Stimulated activated CD4-positive, alpha-beta T cell treated with anti-CD3 and anti-CD28 coated beads, Interleukin-12 subunit alpha, Interleukin-12 subunit beta, amount 100 ng/mL, for 24 hours (primary cell): ENCODE data around the gene IFI35.
"Not testable (repeated sequence)": the region's sequence is repeated elsewhere in the genome, so short reads cannot be mapped to it uniquely, and the experiment has no call there.

Source experiments
- DNase-seq, 2 experiments: peaks; one replicate each; pipeline ENCODE4 v3.0.0-alpha.2; 2020; ENCODE audit warnings: low read depth in 2 of 2

The IFI35 gene

GRCh38 chr17:42997984-42998938, 8.3 kb upstream of the IFI35 start, which contains the start of gene RPL27:
Gene RPL27, plus strand, starts transcription at chr17:42998419. Its CDS starts 332 bp downstream, at chr17:42998751.
- peak; percentile 95 to 96 for DNase-seq

DNA sequence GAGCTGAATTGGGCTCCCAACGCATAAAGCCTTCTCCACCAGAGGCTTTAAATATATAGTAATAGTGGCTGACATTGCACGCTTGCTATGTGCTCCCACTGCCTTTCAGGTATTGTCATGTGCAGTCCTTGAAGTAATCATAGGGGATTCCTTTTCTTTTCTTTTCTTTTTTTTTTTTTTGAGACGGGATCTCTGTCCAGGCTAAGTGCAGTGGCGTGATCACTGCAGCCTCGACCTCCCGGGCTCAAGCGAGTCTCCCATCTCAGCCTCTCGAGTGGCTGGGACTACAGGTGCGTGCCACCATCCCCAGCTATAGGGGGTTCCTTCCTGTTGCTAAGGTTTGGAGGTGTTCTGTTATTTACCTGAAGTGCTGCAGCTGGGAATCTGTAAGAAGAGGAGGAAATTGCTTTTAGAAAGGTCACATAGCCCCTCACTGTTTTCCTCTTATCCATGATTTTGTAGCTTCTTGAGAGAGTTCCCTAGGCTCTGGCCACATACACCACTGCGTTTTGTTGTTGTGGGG, 7.5 kb upstream of the IFI35 start:
- DNase-seq: no peak

DNA sequence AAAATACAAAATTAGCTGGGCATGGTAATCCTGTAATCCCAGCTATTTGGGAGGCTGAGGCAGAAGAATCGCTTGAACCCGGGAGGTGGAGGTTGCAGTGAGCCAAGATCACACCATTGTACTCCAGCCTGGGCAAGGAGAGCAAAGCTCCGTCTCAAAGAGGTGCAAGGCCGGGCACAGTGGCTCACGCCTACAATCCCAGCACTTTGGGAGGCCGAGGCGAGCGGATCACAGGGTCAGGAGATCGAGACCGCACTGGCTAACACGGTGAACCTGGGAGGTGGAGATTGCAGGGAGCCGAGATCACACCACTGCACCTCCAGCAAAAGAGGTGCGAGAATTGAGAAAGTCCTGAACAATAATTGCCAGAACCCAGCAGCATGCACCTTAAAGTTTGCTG, 5.7 kb upstream of the IFI35 start:
- DNase-seq: not testable (repeated sequence)

- no peak for DNase-seq
These were observed 2.9 kb upstream of the IFI35 start for GRCh38 chr17:43003542-43004172.

- no peak for DNase-seq
These were observed 4.2 kb downstream of the IFI35 start for GRCh38 chr17:43010667-43011308.

DNA sequence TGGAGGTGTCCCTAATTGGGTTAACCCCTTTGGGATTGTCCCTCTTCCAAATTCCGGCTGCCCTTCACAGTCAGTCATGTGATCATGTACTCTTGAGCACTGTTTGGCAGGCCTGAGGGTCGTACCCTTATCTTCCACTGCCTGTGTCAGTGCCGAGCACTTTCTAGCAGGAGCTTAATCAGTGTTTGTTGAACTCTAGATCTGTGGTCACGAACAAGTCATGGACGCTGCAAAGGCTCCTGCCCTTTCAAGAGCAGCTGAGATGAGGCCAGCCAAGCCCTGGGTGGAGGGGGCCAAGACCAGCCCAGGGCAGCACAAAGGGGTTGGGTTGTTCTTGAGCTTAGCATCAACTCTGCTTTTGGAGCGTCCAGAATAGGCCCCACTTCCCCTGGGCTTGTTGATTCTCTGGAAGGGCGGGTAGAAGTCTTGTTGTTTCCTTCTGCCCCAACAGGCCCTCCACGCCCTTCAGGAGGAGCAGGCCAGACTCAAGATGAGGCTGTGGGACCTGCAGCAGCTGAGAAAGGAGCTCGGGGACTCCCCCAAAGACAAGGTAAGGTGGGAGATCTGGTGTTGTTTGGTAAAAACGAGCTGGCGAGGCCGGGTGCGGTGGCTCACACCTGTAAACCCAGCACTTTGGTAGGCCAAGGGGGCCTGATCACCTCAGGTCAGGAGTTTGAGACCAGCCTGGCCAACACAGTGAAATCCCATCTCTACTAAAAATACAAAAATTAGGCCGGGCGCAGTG, 5.3 kb downstream of the IFI35 start:
- no peak for DNase-seq

- no peak for DNase-seq
These were observed 6.7 kb downstream of the IFI35 start for GRCh38 chr17:43013296-43013695.

DNA sequence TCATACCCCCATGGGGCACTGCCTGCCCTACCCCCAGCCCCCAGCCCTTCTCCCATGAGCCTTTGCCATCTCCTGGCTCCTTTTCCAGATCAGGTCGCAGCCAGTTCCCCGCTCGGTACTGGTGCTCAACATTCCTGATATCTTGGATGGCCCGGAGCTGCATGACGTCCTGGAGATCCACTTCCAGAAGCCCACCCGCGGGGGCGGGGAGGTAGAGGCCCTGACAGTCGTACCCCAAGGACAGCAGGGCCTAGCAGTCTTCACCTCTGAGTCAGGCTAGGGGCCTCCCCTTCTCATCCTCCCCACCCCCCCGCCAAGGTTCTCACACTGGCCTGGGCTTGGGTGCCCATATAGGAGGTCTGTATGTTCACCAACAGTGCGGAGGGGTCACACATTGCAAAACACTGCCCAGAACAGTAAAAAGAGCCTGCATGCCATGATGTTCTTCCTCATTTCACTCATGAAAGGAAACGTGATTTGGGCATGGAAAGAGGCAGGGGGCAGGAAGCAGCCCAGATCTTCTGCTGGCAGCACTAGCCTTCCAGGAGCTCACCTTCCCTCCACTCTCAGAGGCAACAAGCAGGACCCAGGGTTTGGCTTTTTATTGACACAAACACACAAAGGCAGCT, 7.5 kb downstream of the IFI35 start:
- no peak for DNase-seq

GRCh38 chr17:43014649-43015542, 8.3 kb downstream of the IFI35 start:
- DNase-seq: no peak

GRCh38 chr17:43015579-43015978, 9.0 kb downstream of the IFI35 start:
- no peak for DNase-seq

- DNase-seq: no peak
These were observed 9.6 kb downstream of the IFI35 start for GRCh38 chr17:43016216-43016615.

DNA sequence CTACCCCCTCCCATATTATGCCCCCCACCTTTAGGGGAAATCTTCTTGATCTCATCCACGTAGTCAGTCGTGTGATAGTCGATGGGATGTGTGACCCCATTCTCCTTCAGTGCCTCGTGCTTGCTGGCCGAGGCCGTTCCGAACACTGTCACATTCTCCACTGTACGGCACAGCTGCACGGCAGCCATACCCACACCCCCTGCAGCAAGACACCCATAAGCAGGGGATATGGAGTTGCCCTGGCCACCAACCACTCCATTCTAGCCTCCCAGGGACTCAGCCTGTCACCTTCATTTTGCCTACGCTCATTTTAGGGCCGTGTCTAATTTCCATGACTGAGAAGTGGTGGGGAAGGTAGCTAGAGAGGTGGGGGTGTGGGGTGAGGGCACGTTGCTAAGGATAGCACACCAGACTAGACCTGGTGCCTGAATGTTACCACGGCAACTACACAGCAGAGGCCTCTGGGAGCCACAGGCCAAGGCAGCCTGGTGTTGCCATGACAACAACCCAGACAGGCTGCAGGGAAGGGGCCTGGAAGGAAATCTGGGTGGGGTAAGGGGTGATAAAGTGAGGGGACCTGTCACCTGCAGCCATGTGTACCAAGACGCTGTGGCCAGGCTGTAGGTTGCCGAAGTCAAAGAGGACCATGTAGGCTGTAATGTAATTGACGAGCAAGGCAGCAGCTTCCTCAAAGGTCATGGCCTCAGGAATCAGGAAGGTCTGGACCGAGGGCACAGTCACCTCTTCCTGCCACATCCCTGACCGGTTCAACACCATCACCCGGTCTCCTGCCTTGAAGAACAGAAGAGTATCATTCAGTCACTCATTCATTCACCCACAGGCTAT, 11.6 kb downstream of the IFI35 start:
- DNase-seq: no peak

- DNase-seq: no peak
These were observed 12.3 kb downstream of the IFI35 start for GRCh38 chr17:43018932-43019331.

DNA sequence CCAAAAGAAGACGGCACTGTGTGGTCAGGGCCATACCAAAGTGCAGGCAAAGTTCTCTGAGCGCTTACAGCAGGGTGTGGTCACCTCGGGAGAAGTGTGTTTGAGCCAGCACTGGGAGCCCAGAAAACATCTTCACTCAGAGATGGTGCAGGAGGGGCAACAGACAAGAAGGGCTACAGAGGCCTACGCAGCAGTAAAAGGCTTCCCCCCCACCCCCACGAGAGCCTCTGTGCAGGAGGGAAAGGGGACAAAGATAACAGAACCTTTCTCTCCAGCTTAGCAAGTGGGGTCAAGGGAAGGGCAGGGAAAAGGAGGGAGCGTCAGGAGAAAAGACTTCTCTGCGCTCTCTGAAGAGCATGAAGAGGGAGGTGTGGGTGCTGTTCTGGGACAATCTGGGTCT, 12.8 kb downstream of the IFI35 start:
- DNase-seq: no peak

DNA sequence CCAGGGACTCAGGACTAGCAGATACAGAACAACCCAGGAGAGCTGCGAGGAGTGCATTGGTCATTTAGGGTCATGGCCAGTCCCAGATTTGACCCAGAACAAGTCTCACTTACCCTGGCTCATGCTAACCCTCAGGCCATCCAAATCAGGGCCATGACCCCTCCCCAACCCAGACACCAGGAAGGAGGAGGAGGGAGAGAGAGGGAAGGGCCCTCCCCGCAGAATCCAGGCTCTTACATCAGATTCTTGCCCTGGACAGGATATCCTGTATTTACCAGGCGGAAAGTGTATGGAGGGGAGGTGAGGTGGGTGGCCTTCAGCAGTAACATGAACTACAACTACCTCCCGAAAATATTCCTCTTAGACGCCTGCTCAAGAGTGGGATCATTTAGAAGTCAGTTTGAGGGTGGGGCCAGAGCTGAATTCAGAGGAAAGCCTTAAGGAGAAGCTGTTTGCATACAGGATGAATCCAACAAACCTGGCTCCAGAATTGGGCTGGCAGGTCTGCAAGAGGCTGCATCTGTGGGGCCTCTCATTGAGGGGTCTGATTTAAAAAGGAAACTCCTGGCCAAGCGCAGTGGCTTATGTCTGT, 13.5 kb downstream of the IFI35 start:
- DNase-seq: no peak

DNA sequence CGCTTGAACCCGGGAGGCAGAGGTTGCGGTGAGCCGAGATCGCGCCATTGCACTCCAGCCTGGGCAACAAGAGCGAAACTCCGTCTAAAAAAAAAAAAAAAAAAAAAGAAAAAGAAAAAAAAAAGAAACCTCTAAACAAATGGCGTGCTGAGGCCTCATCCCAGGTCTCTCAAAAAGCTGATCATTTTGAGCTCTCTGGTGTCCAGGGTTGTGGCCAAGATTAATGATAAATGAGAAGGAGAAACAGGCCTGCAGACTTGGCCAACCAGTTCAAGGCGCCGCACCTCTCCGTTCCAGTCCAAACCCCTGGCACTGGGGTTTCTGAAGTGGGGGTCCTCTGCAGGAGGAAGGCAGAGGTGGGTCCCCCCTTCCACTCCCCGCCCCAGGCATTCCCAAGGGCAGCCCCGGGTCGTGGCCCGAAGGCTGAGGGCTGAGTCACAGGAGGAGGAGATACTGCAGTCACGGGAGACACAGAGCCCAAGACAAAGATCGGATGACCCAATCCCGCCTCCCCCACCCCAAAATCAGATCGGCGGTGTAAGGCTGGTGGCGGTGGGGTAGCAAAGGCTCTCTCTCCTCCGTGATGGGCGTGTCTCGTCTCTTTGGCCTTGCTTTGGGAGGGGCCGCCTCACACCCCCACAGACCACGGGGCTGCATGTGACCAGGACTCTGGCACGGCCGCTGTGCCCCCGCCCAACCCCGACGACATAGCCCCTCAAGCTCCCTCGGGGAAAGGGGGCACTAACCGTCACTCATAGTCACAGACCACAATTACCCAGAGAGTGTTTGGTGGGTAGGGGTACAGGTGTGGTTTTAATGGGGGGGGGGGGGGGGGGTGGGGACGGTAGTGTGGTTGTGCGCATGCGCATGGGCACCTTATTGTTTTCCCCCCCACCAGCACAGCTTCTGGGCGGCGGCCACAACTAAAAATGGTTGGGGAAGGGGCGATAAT, 14.5 kb downstream of the IFI35 start:
- DNase-seq: no peak

DNA sequence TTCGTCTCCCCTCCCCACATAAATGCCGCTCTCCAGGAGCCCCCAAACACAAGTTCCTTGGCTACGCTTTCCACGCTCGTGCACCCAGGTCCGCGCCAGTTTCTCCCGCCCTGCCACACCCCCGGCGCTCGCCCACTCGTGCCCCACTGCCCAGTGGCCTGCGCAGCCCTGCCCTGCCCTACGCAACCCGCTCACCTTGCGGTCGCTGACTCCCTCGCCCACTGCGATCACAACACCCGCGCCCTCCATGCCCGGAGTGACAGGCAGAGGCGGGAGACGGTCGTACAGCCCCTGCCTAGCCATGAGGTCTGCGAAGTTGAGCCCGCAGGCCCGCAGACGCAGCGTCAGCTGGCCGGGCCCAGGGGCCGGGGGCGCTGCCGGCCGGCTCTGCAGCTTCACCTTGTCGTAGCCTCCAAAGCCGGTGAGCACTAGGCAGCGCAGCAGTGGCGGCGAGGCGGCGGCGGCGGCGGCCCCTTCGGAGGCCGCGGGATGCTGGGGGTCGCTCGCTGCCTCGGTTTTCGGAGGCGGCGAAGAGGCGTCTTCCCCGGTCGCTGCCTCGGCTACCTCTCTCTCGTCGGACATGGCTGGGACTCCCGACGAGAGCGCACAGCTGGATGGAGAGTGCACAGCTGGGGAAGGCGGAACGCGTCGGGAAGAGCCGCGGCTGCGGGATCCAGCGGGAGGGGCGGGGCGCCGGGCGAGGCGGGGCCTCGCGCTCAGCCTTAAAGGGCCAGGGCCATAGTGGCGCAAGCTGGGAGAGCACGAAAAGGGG, 15.3 kb downstream of the IFI35 start, which contains the start of gene VAT1:
TSS of gene VAT1 (minus strand) at position 645 of the 772 bp plus-strand sequence. CDS start at position 582, 63 bp downstream.
- DNase-seq: peak in 1 of 2 experiments; percentile 63
